Peyer's patch (tissue), 4 donors: ENCODE results near the gene SLC25A21.

Source experiments
- CTCF ChIP-seq, 6 experiments: fragments of 450-650 bp in 4 of 6; fragments of 200-600 bp in 2 of 6; sonication (generic) in 1 of 6; IDR thresholded peaks; one replicate each; pipeline ENCODE4 v1.5.1; 2017 to 2019; ENCODE audit warnings: antibody characterized with exemption in 6 of 6, mild to moderate bottlenecking in 3 of 6, moderate library complexity in 1 of 6
- POLR2A ChIP-seq, 2 donors: fragments of 450-650 bp; IDR thresholded peaks; one replicate each; pipeline ENCODE4 v1.5.1; 2017; ENCODE audit warnings: antibody characterized with exemption in 2 of 2, mild to moderate bottlenecking in 2 of 2, moderate library complexity in 2 of 2

GRCh38 chr14:36657399-36658122, 514.8 kb downstream of the SLC25A21 start:
- TF ChIP-seq CTCF (IDR thresholded peaks at IDR 0.05) (no peak), POLR2A (IDR thresholded peaks at IDR 0.05) (no peak)
